Osteoblast (primary cell): ENCODE results near the gene SFMBT2. TPM values are rescaled to one million over a fixed set of nuclear protein-coding genes. Genes with fewer than 3 reads are reported as not detected.

Experiments used
- DNase-seq: peaks from one replicate; pipeline ENCODE4 v3.0.0; 2011; ENCODE audit warnings: low spot score, mixed read lengths; ENCODE audit not compliant: insufficient read length; ENCODE audit errors: missing footprints
- H2AFZ ChIP-seq: 2 replicates; pipeline ENCODE4 v1.6.0; 2011; ENCODE audit warnings: mild to moderate bottlenecking, low read length
- H3K27ac ChIP-seq: 2 replicates; pipeline ENCODE4 v1.5.1; 2011; ENCODE audit warnings: mild to moderate bottlenecking, low read depth, low read length, moderate library complexity
- H3K27me3 ChIP-seq: 2 replicates; pipeline ENCODE4 v1.6.0; 2012; ENCODE audit warnings: mild to moderate bottlenecking, control low read depth, inconsistent platforms, low read length, moderate library complexity; ENCODE audit not compliant: insufficient read depth
- H3K36me3 ChIP-seq: 2 replicates; pipeline ENCODE4 v1.5.1; 2011; ENCODE audit warnings: mild to moderate bottlenecking, low read length, control low read depth, moderate library complexity; ENCODE audit not compliant: insufficient read depth
- H3K4me1 ChIP-seq: 2 replicates; pipeline ENCODE4 v1.5.1; 2011; ENCODE audit warnings: mild to moderate bottlenecking, low read length, control low read depth, moderate library complexity; ENCODE audit not compliant: insufficient read depth
- H3K4me2 ChIP-seq: 2 replicates; pipeline ENCODE4 v1.6.0; 2011; ENCODE audit warnings: mild to moderate bottlenecking, low read length; ENCODE audit not compliant: insufficient read depth
- H3K4me3 ChIP-seq: fragments of 200-600 bp; sonication (generic); 3 replicates; pipeline ENCODE4 v1.5.1; 2012; ENCODE audit warnings: mild to moderate bottlenecking, low read length, inconsistent platforms; ENCODE audit not compliant: insufficient read depth
- H3K79me2 ChIP-seq: 2 replicates; pipeline ENCODE4 v1.6.0; 2012; ENCODE audit warnings: mild to moderate bottlenecking, low read length, control low read depth, inconsistent platforms; ENCODE audit not compliant: insufficient read depth
- H3K9me3 ChIP-seq: 2 replicates; pipeline ENCODE4 v1.5.1; 2011; ENCODE audit warnings: low read depth, low read length, control low read depth
- H4K20me1 ChIP-seq: 2 replicates; pipeline ENCODE4 v1.6.0; 2012; ENCODE audit warnings: mild to moderate bottlenecking, low read length, control low read depth; ENCODE audit not compliant: insufficient read depth
- CTCF ChIP-seq: IDR thresholded peaks from 2 replicates; pipeline ENCODE4 v1.5.1; 2011; ENCODE audit warnings: mild to moderate bottlenecking, low read depth, low read length, moderate library complexity; ENCODE audit errors: extremely low read depth
- total RNA-seq: library from RNA; depleted of rRNA; stranded (reverse); fragments of >200 nt; gene quantifications from 2 replicates; pipeline ENCODE4 v1.2.3, GENCODE V29; 2012

SFMBT2 gene
- total RNA-seq, 1 donor, result under 0.01 TPM

GRCh38 chr10:7265396-7266123, 145.3 kb downstream of the SFMBT2 start:
- Histone ChIP-seq H3K4me2 (no peak overlapping the region), H4K20me1 (no peaks in the 10 kb centered on the region), H3K27me3 (no peaks in the 10 kb centered on the region), H3K36me3 (no peaks in the 10 kb centered on the region), H2AFZ (no peak overlapping the region), H3K79me2 (no peaks in the 10 kb centered on the region), H3K27ac (no peak overlapping the region), H3K9me3 (no peaks in the 10 kb centered on the region), H3K4me3 (no peak overlapping the region), H3K4me1 (no peaks in the 10 kb centered on the region)
- no peak for DNase-seq
- no peak for TF ChIP-seq CTCF

GRCh38 chr10:7264313-7264756, 146.5 kb downstream of the SFMBT2 start:
- no peak for TF ChIP-seq CTCF
- no peak overlapping the region for H2AFZ ChIP-seq
- DNase-seq, result no peak
- H3K36me3 ChIP-seq, result no peaks in the 10 kb centered on the region
- H3K27ac ChIP-seq, result no peak overlapping the region
- no peaks in the 10 kb centered on the region for H4K20me1 ChIP-seq
- no peak overlapping the region for H3K4me2 ChIP-seq
- H3K27me3 ChIP-seq, result no peaks in the 10 kb centered on the region
- H3K79me2 ChIP-seq, result no peaks in the 10 kb centered on the region
- no peaks in the 10 kb centered on the region for H3K9me3 ChIP-seq
- no peak overlapping the region for H3K4me3 ChIP-seq
- H3K4me1 ChIP-seq, result no peaks in the 10 kb centered on the region

- H3K4me1 ChIP-seq, result no peaks in the 10 kb centered on the region
- TF ChIP-seq CTCF, result no peak
Measured at GRCh38 chr10:7263616-7264015, 147.2 kb downstream of the SFMBT2 start.

GRCh38 chr10:7261351-7261750, 149.5 kb downstream of the SFMBT2 start:
- Histone ChIP-seq H3K4me1 (no peaks in the 10 kb centered on the region), H3K9me3 (no peaks in the 10 kb centered on the region), H3K4me3 (no peak overlapping the region), H3K36me3 (no peaks in the 10 kb centered on the region), H3K79me2 (no peaks in the 10 kb centered on the region), H3K27me3 (no peaks in the 10 kb centered on the region), H3K4me2 (no peak overlapping the region), H3K27ac (no peak overlapping the region), H2AFZ (no peak overlapping the region), H4K20me1 (no peaks in the 10 kb centered on the region)
- no peak for TF ChIP-seq CTCF
- no peak for DNase-seq

More at GRCh38 chr10:7263616-7264015, 147.2 kb downstream of the SFMBT2 start:
- no peak overlapping the region for H2AFZ ChIP-seq
- H3K4me2 ChIP-seq, result no peak overlapping the region
- H3K27ac ChIP-seq, result no peak overlapping the region
- DNase-seq, result no peak
- H3K27me3 ChIP-seq, result no peaks in the 10 kb centered on the region
- H3K36me3 ChIP-seq, result no peaks in the 10 kb centered on the region
- no peaks in the 10 kb centered on the region for H3K9me3 ChIP-seq
- no peaks in the 10 kb centered on the region for H3K79me2 ChIP-seq
- no peak overlapping the region for H3K4me3 ChIP-seq
- no peaks in the 10 kb centered on the region for H4K20me1 ChIP-seq
